ENCODE results near the gene C21orf91. TPM values are rescaled to one million over a fixed set of nuclear protein-coding genes. Genes with fewer than 3 reads are reported as not detected.

The C21orf91 gene
- total and polyA plus RNA-seq, 2 experiments from 2014 or later = 3.7 to 4.4 TPM

DNA sequence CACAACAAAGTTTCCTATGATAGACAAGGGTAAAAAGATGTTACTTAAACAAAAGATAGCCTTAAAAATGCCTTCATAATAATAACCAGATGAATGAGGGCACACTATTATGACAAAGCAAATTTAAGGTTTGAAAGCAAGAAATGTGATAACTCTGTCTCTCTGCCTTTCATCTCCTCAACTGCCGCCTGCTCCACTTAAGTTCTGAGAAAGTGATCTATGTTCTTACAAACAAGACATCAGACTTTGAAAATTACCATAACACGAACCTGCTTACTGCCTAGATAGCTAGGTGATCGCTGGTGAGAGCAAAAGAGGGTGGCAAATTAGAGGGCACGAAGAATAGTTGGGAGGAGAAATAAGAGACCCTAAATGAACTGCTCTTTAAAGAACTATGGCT is 13.2 kb downstream of the C21orf91 start:
- no peak overlapping the region for H3K4me3 ChIP-seq
- H3K9me2 ChIP-seq (ENCODE audit: insufficient read depth) = no peaks in the 10 kb centered on the region
- no peak overlapping the region for H3K4me2 ChIP-seq (ENCODE audit: unreplicated experiment)
- no peak for TF ChIP-seq EZH2 (IDR thresholded peaks at IDR 0.05; ENCODE audit: insufficient read depth, poor library complexity, severe bottlenecking)
- TF ChIP-seq EZH2phosphoT487 (IDR thresholded peaks at IDR 0.05; ENCODE audit: insufficient read depth, low read depth) = no peak
- no peak overlapping the region for H3K27ac ChIP-seq
- no peaks in the 10 kb centered on the region for H3K9me3 ChIP-seq (ENCODE audit: low read depth)
- no peak for DNase-seq
- H3F3A ChIP-seq (ENCODE audit: insufficient read depth) = 0 out of 2 replicates have a peak, but pooled peaks cover 3% of the 10 kb centered on the region
- no peaks in the 10 kb centered on the region for H3K27me3 ChIP-seq (replicated peaks; ENCODE audit: insufficient read depth)
- no peak overlapping the region for H2AFZ ChIP-seq
- no peak overlapping the region for H3K9ac ChIP-seq
- H3K79me2 ChIP-seq (ENCODE audit: insufficient read depth) = no peaks in the 10 kb centered on the region
- H3K36me3 ChIP-seq (ENCODE audit: low read depth) = no peaks in the 10 kb centered on the region
- H4K20me1 ChIP-seq (ENCODE audit: insufficient read depth) = no peaks in the 10 kb centered on the region
- no peaks in the 10 kb centered on the region for H3K4me1 ChIP-seq (ENCODE audit: insufficient read depth)
- in situ Hi-C loops (cut with MboI) = no loop called here
- 96 to 97% methylated on average over 4 of the region's 4 CpGs for WGBS, 2 experiments (ENCODE audit: low coverage in 1 of 2, low lambda C conversion rate in 2 of 2, missing lambda C conversion rate in 2 of 2)

DNA sequence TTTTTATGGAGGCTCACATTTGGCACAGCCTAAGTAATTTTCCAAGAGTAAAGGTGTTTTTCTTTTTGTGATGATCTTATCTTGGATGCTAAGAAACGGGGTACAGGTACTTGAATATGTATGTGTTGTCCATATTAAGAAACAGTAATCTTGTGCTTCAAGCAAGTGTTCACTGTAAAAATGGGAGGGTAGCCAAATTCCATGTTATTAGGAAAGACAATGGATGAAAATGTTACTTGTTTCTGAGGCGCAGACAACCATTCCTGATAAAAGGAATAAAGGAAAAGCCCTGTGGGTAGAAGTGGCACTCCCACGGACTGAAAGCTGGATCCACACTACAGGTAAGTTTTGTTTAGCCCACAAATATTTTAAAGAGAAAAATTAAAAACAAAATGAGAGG is 15.6 kb downstream of the C21orf91 start:
- 94 to 97% methylated on average over 3 of the region's 3 CpGs for WGBS, 2 experiments (ENCODE audit: low coverage in 1 of 2, low lambda C conversion rate in 2 of 2, missing lambda C conversion rate in 2 of 2)
- no peaks in the 10 kb centered on the region for H3K9me3 ChIP-seq (ENCODE audit: low read depth)
- TF ChIP-seq EZH2phosphoT487 (IDR thresholded peaks at IDR 0.05; ENCODE audit: insufficient read depth, low read depth) = no peak
- TF ChIP-seq EZH2 (IDR thresholded peaks at IDR 0.05; ENCODE audit: insufficient read depth, poor library complexity, severe bottlenecking) = no peak

DNA sequence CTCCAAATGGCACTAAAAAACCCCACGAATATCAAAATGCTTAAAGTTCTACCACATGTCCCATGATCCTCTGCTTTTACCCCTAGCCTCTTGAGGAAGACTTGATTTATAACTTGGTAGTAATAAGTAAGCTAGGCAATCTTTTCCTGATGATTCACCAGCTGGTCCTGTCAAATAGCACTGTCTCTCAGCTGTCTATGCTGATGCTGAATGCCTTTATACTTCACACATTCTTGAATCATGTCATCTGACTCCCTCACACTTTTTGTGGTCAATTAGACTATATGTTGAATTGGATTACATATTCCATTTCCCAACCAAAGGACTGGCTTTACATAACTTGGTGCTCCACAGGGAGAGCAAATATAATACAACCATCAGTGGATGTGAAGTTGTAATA is 16.6 kb downstream of the C21orf91 start:
- DNase-seq = peak; percentile 38
- TF ChIP-seq EZH2 (IDR thresholded peaks at IDR 0.05; ENCODE audit: insufficient read depth, poor library complexity, severe bottlenecking) (no peak), EZH2phosphoT487 (IDR thresholded peaks at IDR 0.05; ENCODE audit: insufficient read depth, low read depth) (no peak)
- no peaks in the 10 kb centered on the region for H3K4me1 ChIP-seq (ENCODE audit: insufficient read depth)
- H3K4me3 ChIP-seq = no peak overlapping the region
- no peak overlapping the region for H2AFZ ChIP-seq
- in situ Hi-C loops (cut with MboI) = no loop called here
- H3F3A ChIP-seq (ENCODE audit: insufficient read depth) = 0 out of 2 replicates have a peak, but pooled peaks cover 3% of the 10 kb centered on the region
- 50 to 54% methylated on average over 1 of the region's 1 CpG for WGBS, 2 experiments (ENCODE audit: low coverage in 1 of 2, low lambda C conversion rate in 2 of 2, missing lambda C conversion rate in 2 of 2)
- no peaks in the 10 kb centered on the region for H3K36me3 ChIP-seq (ENCODE audit: low read depth)
- H3K9me3 ChIP-seq (ENCODE audit: low read depth) = no peaks in the 10 kb centered on the region
- H3K9me2 ChIP-seq (ENCODE audit: insufficient read depth) = no peaks in the 10 kb centered on the region
- H3K4me2 ChIP-seq (ENCODE audit: unreplicated experiment) = no peak overlapping the region
- H3K27me3 ChIP-seq (replicated peaks; ENCODE audit: insufficient read depth) = no peaks in the 10 kb centered on the region
- H3K9ac ChIP-seq = no peak overlapping the region
- H3K79me2 ChIP-seq (ENCODE audit: insufficient read depth) = no peaks in the 10 kb centered on the region
- H3K27ac ChIP-seq = no peak overlapping the region
- H4K20me1 ChIP-seq (ENCODE audit: insufficient read depth) = no peaks in the 10 kb centered on the region

More for the DNA sequence above, 15.6 kb downstream of the C21orf91 start:
- Histone ChIP-seq H3K4me3 (no peak overlapping the region), H3K36me3 (ENCODE audit: low read depth) (no peaks in the 10 kb centered on the region), H3K4me1 (ENCODE audit: insufficient read depth) (no peaks in the 10 kb centered on the region), H3F3A (ENCODE audit: insufficient read depth) (0 out of 2 replicates have a peak, but pooled peaks cover 3% of the 10 kb centered on the region), H3K27me3 (replicated peaks; ENCODE audit: insufficient read depth) (no peaks in the 10 kb centered on the region), H3K4me2 (ENCODE audit: unreplicated experiment) (no peak overlapping the region), H3K79me2 (ENCODE audit: insufficient read depth) (no peaks in the 10 kb centered on the region), H4K20me1 (ENCODE audit: insufficient read depth) (no peaks in the 10 kb centered on the region), H2AFZ (no peak overlapping the region), H3K27ac (no peak overlapping the region), H3K9ac (no peak overlapping the region), H3K9me2 (ENCODE audit: insufficient read depth) (no peaks in the 10 kb centered on the region)
- no peak for DNase-seq
- in situ Hi-C loops (cut with MboI) = no loop called here

DNA sequence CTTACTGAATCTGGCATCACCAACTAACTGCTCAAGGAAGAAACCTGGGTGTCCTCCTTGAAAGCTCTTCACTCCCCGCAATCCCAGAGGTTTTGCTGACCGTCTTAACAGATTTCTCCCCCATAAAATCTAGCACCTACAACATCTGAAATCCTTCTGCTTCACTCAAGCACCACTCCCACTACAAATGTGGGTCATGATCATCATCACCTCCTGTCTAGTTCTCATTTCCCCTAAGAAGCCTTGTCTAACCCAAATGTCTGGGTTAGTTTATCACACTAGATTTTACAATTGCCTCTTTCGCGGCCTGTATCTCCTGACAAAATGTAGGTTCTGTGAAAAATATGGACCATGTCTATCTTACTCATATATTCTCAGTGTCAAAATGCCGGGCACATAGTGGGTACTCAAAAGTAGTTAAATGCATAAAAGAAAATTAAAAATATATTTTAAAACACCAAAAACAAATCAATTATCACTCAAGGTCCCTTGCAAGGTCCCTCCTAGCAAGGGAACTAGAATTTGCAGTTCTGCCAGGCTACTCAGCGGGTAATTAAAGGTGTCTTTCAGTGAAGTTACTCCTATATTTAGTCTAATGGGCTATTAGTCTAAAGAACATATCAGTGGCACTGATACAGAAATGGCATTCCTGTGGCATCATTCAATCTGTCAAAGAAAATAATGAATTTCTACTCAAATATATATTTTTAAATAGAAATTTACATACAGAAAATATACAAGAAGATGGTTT is 19.6 kb downstream of the C21orf91 start:
- Histone ChIP-seq H3K9me3 (ENCODE audit: low read depth) (no peaks in the 10 kb centered on the region), H3K4me3 (no peak overlapping the region), H4K20me1 (ENCODE audit: insufficient read depth) (no peaks in the 10 kb centered on the region), H3K9ac (no peak overlapping the region), H3F3A (ENCODE audit: insufficient read depth) (0 out of 2 replicates have a peak, but pooled peaks cover 3% of the 10 kb centered on the region), H3K79me2 (ENCODE audit: insufficient read depth) (no peaks in the 10 kb centered on the region), H3K4me1 (ENCODE audit: insufficient read depth) (no peaks in the 10 kb centered on the region), H3K36me3 (ENCODE audit: low read depth) (no peaks in the 10 kb centered on the region), H3K27me3 (replicated peaks; ENCODE audit: insufficient read depth) (no peaks in the 10 kb centered on the region), H3K27ac (no peak overlapping the region), H2AFZ (no peak overlapping the region), H3K9me2 (ENCODE audit: insufficient read depth) (no peaks in the 10 kb centered on the region), H3K4me2 (ENCODE audit: unreplicated experiment) (no peak overlapping the region)
- WGBS, 2 experiments (ENCODE audit: low coverage in 1 of 2, low lambda C conversion rate in 2 of 2, missing lambda C conversion rate in 2 of 2) = 98 to 99% methylated on average over 6 of the region's 6 CpGs
- TF ChIP-seq EZH2 (IDR thresholded peaks at IDR 0.05; ENCODE audit: insufficient read depth, poor library complexity, severe bottlenecking) (no peak), EZH2phosphoT487 (IDR thresholded peaks at IDR 0.05; ENCODE audit: insufficient read depth, low read depth) (no peak)
- in situ Hi-C loops (cut with MboI) = no loop called here
- DNase-seq = no peak

Measured in GM23248 (cell line).